ENCODE data around the gene DNAJB5. TPM values are rescaled to one million over a fixed set of nuclear protein-coding genes. Genes with fewer than 3 reads are reported as not detected.

Gene DNAJB5
- total RNA-seq (2022; extraction: Qiagen RNA extraction; ENCODE audit: low read depth), result 3.6 to 5.4 TPM (median 4.9 TPM) in 5 replicates

GRCh38 chr9:34989003-34989945, at the start of gene DNAJB5:
DNAJB5 (plus strand) TSS chr9:34989745; CDS start chr9:34990631, 886 bp downstream.

DNA sequence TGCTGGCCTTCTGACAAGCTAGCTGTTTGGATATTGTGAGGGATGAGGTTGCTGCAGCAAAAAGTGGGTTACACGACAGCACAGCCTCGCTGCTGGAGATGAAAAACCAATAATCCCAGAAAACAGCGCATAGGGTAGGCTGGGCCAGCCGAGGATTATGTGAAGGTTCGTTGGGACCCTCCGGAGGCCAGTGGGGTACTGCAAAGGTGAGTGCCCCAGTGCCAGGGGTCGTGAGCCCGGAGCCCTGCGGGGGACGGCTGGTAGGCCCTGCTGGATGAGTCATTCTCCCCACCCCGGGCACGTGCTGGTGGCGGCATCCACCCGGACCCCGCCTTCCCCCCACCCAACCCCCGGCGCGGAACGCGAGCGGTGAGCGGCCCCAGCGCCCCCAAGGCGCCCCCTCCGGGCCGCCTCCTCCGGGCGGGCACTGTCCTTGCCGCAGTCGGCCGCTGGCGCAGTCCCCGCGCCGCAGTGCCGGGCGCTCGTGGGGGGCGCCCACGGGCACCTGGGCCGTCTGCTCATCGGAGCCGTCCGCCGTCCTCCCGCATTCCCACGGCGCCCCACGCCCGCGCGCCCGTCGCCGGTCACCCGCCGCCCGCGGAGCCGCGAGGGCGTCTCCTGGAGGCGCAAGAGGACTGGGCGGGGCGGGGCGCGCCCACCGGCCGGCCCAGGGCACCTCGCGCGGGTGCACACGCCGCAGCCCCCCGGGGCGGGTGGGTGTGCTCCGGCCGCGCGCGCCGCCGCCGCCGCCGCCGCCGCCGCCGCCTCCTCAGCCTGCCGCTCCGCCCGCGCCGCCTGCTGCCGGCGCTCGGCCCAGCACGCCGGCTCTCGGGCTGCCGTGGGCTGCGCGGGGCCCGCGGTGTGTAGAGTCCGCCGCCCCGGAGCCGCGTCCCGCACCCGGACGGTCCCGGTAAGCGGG, 31.8 kb upstream of the DNAJB5 start, which contains the start of gene PHF24:
TSS of gene PHF24 (plus strand) at position 794 of the 919 bp plus-strand sequence. CDS start 13,014 bp downstream, outside the sequence.

Other genes starting within 250 kb of the DNAJB5 start
- 0.12 to 0.31 TPM (median 0.20 TPM) in 4 of 5 replicates, not detected in the other for gene PHF24, start 31.5 kb upstream of the DNAJB5 start, total RNA-seq (2022; extraction: Qiagen RNA extraction; ENCODE audit: low read depth)
- 277 to 304 TPM (median 295 TPM) in 5 replicates for gene VCP, start 82.9 kb downstream of the DNAJB5 start, total RNA-seq (2022; extraction: Qiagen RNA extraction; ENCODE audit: low read depth)
- gene FANCG, start 90.2 kb downstream of the DNAJB5 start, total RNA-seq (2022; extraction: Qiagen RNA extraction; ENCODE audit: low read depth), result 34.3 to 57.5 TPM (median 54.2 TPM) in 5 replicates
- 34.3 to 51.9 TPM (median 49.7 TPM) in 5 replicates for gene PIGO, start 106.8 kb downstream of the DNAJB5 start, total RNA-seq (2022; extraction: Qiagen RNA extraction; ENCODE audit: low read depth)
- gene STOML2, start 113.4 kb downstream of the DNAJB5 start, total RNA-seq (2022; extraction: Qiagen RNA extraction; ENCODE audit: low read depth), result 214 to 282 TPM (median 254 TPM) in 5 replicates
- 6.5 to 10.2 TPM (median 8.7 TPM) in 5 replicates for gene ATOSB, start 126.1 kb downstream of the DNAJB5 start, total RNA-seq (2022; extraction: Qiagen RNA extraction; ENCODE audit: low read depth)
- gene UNC13B, start 172.3 kb downstream of the DNAJB5 start, total RNA-seq (2022; extraction: Qiagen RNA extraction; ENCODE audit: low read depth), result 8.2 to 9.2 TPM (median 8.7 TPM) in 5 replicates